Renal cortex interstitium (tissue), 11 donors: Measurements from ENCODE around the gene CPA2. TPM values are rescaled to one million over a fixed set of nuclear protein-coding genes. Genes with fewer than 3 reads are reported as not detected.
A peak's percentile ranks its signal among the peaks of the same experiment; 100 is the strongest.

Experiments
- DNase-seq, 11 donors: peaks; one replicate each; pipeline ENCODE4 v3.0.0-alpha.2; 2013; ENCODE audit warnings: low read depth in 9 of 11, low spot score in 4 of 11; ENCODE audit errors: extremely low read depth in 1 of 11
- polyA plus RNA-seq, 3 donors: library from polyadenylated mRNA; unstranded; fragments of 120-200 nt; gene quantifications; one replicate each; pipeline ENCODE4 v1.2.1, GENCODE V29; 2013; ENCODE audit not compliant: insufficient read length in 3 of 3

CPA2 gene
- polyA plus RNA-seq, 3 donors, result 0.28 to 0.52 (median 0.39) TPM

- no peak for DNase-seq
These were observed 10.4 kb downstream of the CPA2 start for GRCh38 chr7:130276796-130277762.

GRCh38 chr7:130277763-130278643, 11.3 kb downstream of the CPA2 start:
- DNase-seq, result peak in 10 of 11 donors; percentile 66 to 86 (median 77)

- peak in 5 of 11 donors; percentile 55 to 86 (median 73) for DNase-seq
These were observed 12.2 kb downstream of the CPA2 start for GRCh38 chr7:130278860-130279259.

GRCh38 chr7:130279286-130279685, 12.6 kb downstream of the CPA2 start:
- no peak for DNase-seq

- DNase-seq, result no peak
These were observed 13.2 kb downstream of the CPA2 start for GRCh38 chr7:130279906-130280305.

GRCh38 chr7:130281260-130281659, 14.6 kb downstream of the CPA2 start:
- DNase-seq, result no peak

GRCh38 chr7:130286881-130287280, 20.2 kb downstream of the CPA2 start:
- DNase-seq, result no peak

- no peak for DNase-seq
These were observed 21.5 kb downstream of the CPA2 start for GRCh38 chr7:130288168-130288567.

GRCh38 chr7:130288829-130289228, 22.2 kb downstream of the CPA2 start:
- no peak for DNase-seq

- DNase-seq, result no peak
These were observed 22.8 kb downstream of the CPA2 start for GRCh38 chr7:130289478-130289877.

GRCh38 chr7:130290745-130291144, 24.1 kb downstream of the CPA2 start:
- no peak for DNase-seq

- no peak for DNase-seq
These were observed 26.1 kb downstream of the CPA2 start, which contains the start of gene CPA4 for GRCh38 chr7:130292682-130293257. Gene CPA4, plus strand, starts transcription at chr7:130293161. Its CDS starts 20 bp downstream, at chr7:130293181.

GRCh38 chr7:130293521-130293920, 26.9 kb downstream of the CPA2 start:
- no peak for DNase-seq

GRCh38 chr7:130294314-130294713, 27.7 kb downstream of the CPA2 start:
- no peak for DNase-seq

GRCh38 chr7:130296221-130296951, 29.7 kb downstream of the CPA2 start:
- DNase-seq, result no peak

GRCh38 chr7:130297628-130298543, 31.2 kb downstream of the CPA2 start:
- no peak for DNase-seq

- DNase-seq, result no peak
These were observed 32.1 kb downstream of the CPA2 start for GRCh38 chr7:130298544-130299326.
